K562 (cell line): ENCODE measurements around the gene C7orf25. TPM values are rescaled to one million over a fixed set of nuclear protein-coding genes. Genes with fewer than 3 reads are reported as not detected.

Experiments used
- ATAC-seq: fragments of 200-7000 bp; cut with Tn5 transposase; 3 replicates; pipeline ENCODE4 v1.9.1; 2020; ENCODE audit warnings: moderate library complexity
- BruUV-seq: library from RNA; stranded (reverse); fragments of 400-500 nt; replicated peaks from 2 replicates; lab custom pipeline; 2021; lab: Mats Ljungman, UMichigan
- CTCF ChIA-PET: fragments of 300-600 bp; formaldehyde crosslinking; extraction: SDS; loops from one replicate; lab custom pipeline; 2021; ENCODE audit warnings: low intra/inter-chr PET ratio; lab: Yijun Ruan, JAX
- POLR2A ChIA-PET: fragments of 300-600, 350-650 bp; sonication (Branson Sonifier 250); formaldehyde crosslinking; extraction: SDS; loops from one replicate; lab custom pipeline; 2021; ENCODE audit warnings: antibody characterized with exemption, inconsistent platforms; lab: Yijun Ruan, JAX
- DNase-seq, 4 experiments: peaks; one replicate each; pipeline versions ENCODE4 v3.0.0 to v3.0.0-alpha.2; 2011 to 2018; ENCODE audit warnings: low spot score in 3 of 4, mixed read lengths in 3 of 4; ENCODE audit errors: extremely low read depth in 1 of 4
- FAIRE-seq: peaks from 2 replicates; lab custom pipeline; 2011; peaks lifted over from hg19 to GRCh38; lab: Jason Lieb, UNC
- H2AFZ ChIP-seq: 2 replicates; pipeline ENCODE4 v1.6.0; 2011; ENCODE audit warnings: low read depth, low read length, control low read depth, inconsistent platforms
- H3K27ac ChIP-seq: fragments of 200-600 bp; 3 replicates; pipeline ENCODE4 v1.8.0; 2011; ENCODE audit warnings: low read depth, mild to moderate bottlenecking, control low read depth, inconsistent platforms, low read length, moderate library complexity, mixed read lengths; ENCODE audit errors: extremely low read depth
- H3K27me3 ChIP-seq, 2 experiments: fragments of 300-600 bp in 1 of 2; 2 replicates in 1 of 2; 3 replicates in 1 of 2; pipeline versions ENCODE4 v1.6.0 to v1.8.0; 2011; ENCODE audit warnings: inconsistent platforms in 2 of 2, low read length in 2 of 2, mild to moderate bottlenecking in 1 of 2, mixed read lengths in 1 of 2, moderate library complexity in 1 of 2; ENCODE audit not compliant: control insufficient read depth in 2 of 2, insufficient read depth in 2 of 2
- H3K36me3 ChIP-seq: fragments of 300-600 bp; 3 replicates; pipeline ENCODE4 v1.8.0; 2011; ENCODE audit warnings: mild to moderate bottlenecking, low read length, inconsistent platforms; ENCODE audit not compliant: control insufficient read depth, insufficient read depth
- H3K4me1 ChIP-seq, 2 experiments: fragments of 200-600 bp in 1 of 2; replicated peaks in 1 of 2; 2 replicates in 1 of 2; 3 replicates in 1 of 2; pipeline versions ENCODE4 v1.5.1 to v1.8.0; 2011; ENCODE audit warnings: inconsistent platforms in 2 of 2, low read length in 2 of 2, mild to moderate bottlenecking in 1 of 2, mixed read lengths in 1 of 2, moderate library complexity in 1 of 2; ENCODE audit not compliant: control insufficient read depth in 2 of 2, insufficient read depth in 2 of 2
- H3K4me2 ChIP-seq: 2 replicates; pipeline ENCODE4 v1.6.1; 2011; ENCODE audit warnings: low read length, control low read depth, inconsistent platforms, mixed read lengths; ENCODE audit not compliant: insufficient read depth
- H3K4me3 ChIP-seq: fragments of 200-600 bp; sonication (generic), shearing (Covaris generic); 2 replicates; pipeline ENCODE4 v1.5.1; 2016; ENCODE audit warnings: control low read depth, inconsistent platforms
- H3K79me2 ChIP-seq: fragments of 200-600 bp; 3 replicates; pipeline ENCODE4 v1.8.0; 2011; ENCODE audit warnings: low read length, inconsistent platforms; ENCODE audit not compliant: control insufficient read depth, insufficient read depth
- H3K9ac ChIP-seq, 2 experiments: 2 replicates each; pipeline versions ENCODE4 v1.6.0 to v1.6.1; 2011; ENCODE audit warnings: low read depth in 2 of 2, low read length in 2 of 2, control low read depth in 1 of 2, inconsistent platforms in 1 of 2, mild to moderate bottlenecking in 1 of 2, mixed read lengths in 1 of 2; ENCODE audit not compliant: insufficient read depth in 1 of 2
- H3K9me1 ChIP-seq: one replicate; pipeline ENCODE4 v1.6.0; 2011; ENCODE audit warnings: inconsistent platforms, mild to moderate bottlenecking, low read length, moderate library complexity; ENCODE audit not compliant: control insufficient read depth, insufficient read depth
- H3K9me3 ChIP-seq: replicated peaks from 2 replicates; pipeline ENCODE4 v1.5.1; 2011; ENCODE audit warnings: low read depth, low read length, inconsistent platforms; ENCODE audit not compliant: control insufficient read depth, insufficient read depth
- H4K20me1 ChIP-seq: replicated peaks from 2 replicates; pipeline ENCODE4 v1.6.1; 2011; ENCODE audit warnings: low read length, inconsistent platforms, mixed read lengths; ENCODE audit not compliant: control insufficient read depth, insufficient read depth
- CHD1 ChIP-seq: fragments of 200-600 bp; sonication (generic); IDR thresholded peaks from one replicate; pipeline ENCODE4 v1.6.1; 2012; ENCODE audit warnings: mild to moderate bottlenecking, moderate library complexity, low read length, inconsistent platforms
- PHF21A ChIP-seq: fragments of 450-650 bp; IDR thresholded peaks from 2 replicates; pipeline ENCODE4 v1.6.1; 2017; ENCODE audit warnings: low read depth, borderline replicate concordance
- SMARCE1 ChIP-seq: fragments of 450-650 bp; IDR thresholded peaks from 2 replicates; pipeline ENCODE4 v1.7.1; 2016; ENCODE audit warnings: mild to moderate bottlenecking
- WGBS: fragments of 100-300 bp; shearing (Covaris generic); methylation state at CpG from one replicate; pipeline ENCODE4 v1.1.6; 2016; ENCODE audit warnings: low coverage, mixed read lengths; ENCODE audit not compliant: insufficient coverage; ENCODE audit errors: missing lambda C conversion rate; 5-methylcytosine and 5-hydroxymethylcytosine counted together
- in situ Hi-C: fragments of 300-500 bp; cut with MboI; formaldehyde crosslinking; loops from 4 replicates; pipeline ENCODE4 v1.15.0; 2018; ENCODE audit warnings: inconsistent platforms, mixed read lengths
- intact Hi-C: fragments of 100-400 bp; cut with micrococcal nuclease; formaldehyde crosslinking; loops from 2 replicates; pipeline ENCODE4 v1.14.2; 2022
- polyA plus RNA-seq, 8 experiments: library from polyadenylated mRNA; depleted of rRNA in 4 of 8; stranded (reverse) in 5 of 8; unstranded in 3 of 8; fragments of >200 nt; fragmentation: Nextera tagmentation in 2 of 8; fragmentation: Illumina TruSeq in 1 of 8; extraction: Ambion mirVana in 2 of 8; extraction: Trizol in 1 of 8; gene quantifications; 2 replicates each; pipeline versions ENCODE4 v1.2.1 to v1.2.3, GENCODE V29; 2011 to 2014; ENCODE audit warnings: inconsistent platforms in 1 of 8, missing spikeins in 1 of 8
- total RNA-seq, 7 experiments: library from RNA; depleted of rRNA in 6 of 7; stranded (reverse); fragments of >200 nt in 6 of 7; fragmentation: Illumina TruSeq in 2 of 7; extraction: Trizol in 2 of 7; gene quantifications; 2 replicates each; pipeline versions ENCODE4 v1.2.1 to v1.2.3, GENCODE V29; 2011 to 2021; ENCODE audit warnings: low replicate concordance in 1 of 7
- TF ChIP-seq, protein P1 (sequence below): sonication (generic); formaldehyde crosslinking; IDR thresholded peaks from 2 replicates; pipeline ENCODE4 v1.8.0; 2022; ENCODE audit warnings: missing genetic modification reagents, mild to moderate bottlenecking, borderline replicate concordance

C7orf25 gene
- total and polyA plus RNA-seq, 9 of the 15 experiments (the other 6 are each of a cell fraction or from before 2014, with no cell fraction given), result 1.2 to 4.7 (median 1.9) TPM

GRCh38 chr7:42931447-42931833 is 19.6 kb upstream of the C7orf25 start:
- in situ Hi-C loops, result loop anchor here (25.0 kb wide), 1 partner anchor 331 kb away; no protein-coding TSS in a partner anchor
- FAIRE-seq, result no peak
- WGBS, result 3% methylated on average over 11 of the region's 12 CpGs

More at GRCh38 chr7:42931447-42931833, 19.6 kb upstream of the C7orf25 start:
- Histone ChIP-seq H3K9ac (peak overlapping the region; percentile 93 to 98), H3K79me2 (peaks cover 96% of the 10 kb centered on the region), H3K27me3 (no peaks in the 10 kb centered on the region), H3K9me3 (no peaks in the 10 kb centered on the region), H3K27ac (peak overlapping the region; percentile 89), H4K20me1 (peaks cover 13% of the 10 kb centered on the region; the same call in 1 of the 2 replicates), H3K4me1 (peaks cover 0 to 15% of the 10 kb centered on the region in 2 experiments; a peak in 4 of 5 replicates), H3K36me3 (peaks cover 64% of the 10 kb centered on the region), H3K4me2 (peak overlapping the region; percentile 94; the same call in 1 of the 2 replicates), H3K4me3 (peak overlapping the region; percentile 85), H2AFZ (peak overlapping the region; percentile 96), H3K9me1 (no peaks in the 10 kb centered on the region)
- TF ChIP-seq PHF21A (0 out of 2 replicates have a peak, but pooled peaks have one; percentile 16), SMARCE1 (no peak), CHD1 (peak; percentile 40)
- TF ChIP-seq, protein P1, sequence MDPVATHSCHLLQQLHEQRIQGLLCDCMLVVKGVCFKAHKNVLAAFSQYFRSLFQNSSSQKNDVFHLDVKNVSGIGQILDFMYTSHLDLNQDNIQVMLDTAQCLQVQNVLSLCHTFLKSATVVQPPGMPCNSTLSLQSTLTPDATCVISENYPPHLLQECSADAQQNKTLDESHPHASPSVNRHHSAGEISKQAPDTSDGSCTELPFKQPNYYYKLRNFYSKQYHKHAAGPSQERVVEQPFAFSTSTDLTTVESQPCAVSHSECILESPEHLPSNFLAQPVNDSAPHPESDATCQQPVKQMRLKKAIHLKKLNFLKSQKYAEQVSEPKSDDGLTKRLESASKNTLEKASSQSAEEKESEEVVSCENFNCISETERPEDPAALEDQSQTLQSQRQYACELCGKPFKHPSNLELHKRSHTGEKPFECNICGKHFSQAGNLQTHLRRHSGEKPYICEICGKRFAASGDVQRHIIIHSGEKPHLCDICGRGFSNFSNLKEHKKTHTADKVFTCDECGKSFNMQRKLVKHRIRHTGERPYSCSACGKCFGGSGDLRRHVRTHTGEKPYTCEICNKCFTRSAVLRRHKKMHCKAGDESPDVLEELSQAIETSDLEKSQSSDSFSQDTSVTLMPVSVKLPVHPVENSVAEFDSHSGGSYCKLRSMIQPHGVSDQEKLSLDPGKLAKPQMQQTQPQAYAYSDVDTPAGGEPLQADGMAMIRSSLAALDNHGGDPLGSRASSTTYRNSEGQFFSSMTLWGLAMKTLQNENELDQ, result no peak
- ChIA-PET CTCF (no interaction called here), POLR2A (interaction anchor here (0.6 to 3.3 kb wide), 16 partner anchors 9 to 925 kb away, joined by 3 to 18 read pairs (median 5); partner anchors contain the start of gene C7orf25)
- intact Hi-C loops, result no loop called here
- no TSS peak for BruUV-seq
- ATAC-seq (no peak), DNase-seq (no peak)
